GM18499 (cell line): ENCODE data around the gene DAZAP1.
"Not testable (repeated sequence)": the region's sequence is repeated elsewhere in the genome, so short reads cannot be mapped to it uniquely, and the experiment has no call there.

Experiments
- ATAC-seq: cut with Tn5 transposase; IDR thresholded peaks from one replicate; pipeline ENCODE4 v1.9.1; 2021; ENCODE audit warnings: moderate number of reproducible peaks; ENCODE audit not compliant: insufficient read depth, unreplicated experiment

The DAZAP1 gene

DNA sequence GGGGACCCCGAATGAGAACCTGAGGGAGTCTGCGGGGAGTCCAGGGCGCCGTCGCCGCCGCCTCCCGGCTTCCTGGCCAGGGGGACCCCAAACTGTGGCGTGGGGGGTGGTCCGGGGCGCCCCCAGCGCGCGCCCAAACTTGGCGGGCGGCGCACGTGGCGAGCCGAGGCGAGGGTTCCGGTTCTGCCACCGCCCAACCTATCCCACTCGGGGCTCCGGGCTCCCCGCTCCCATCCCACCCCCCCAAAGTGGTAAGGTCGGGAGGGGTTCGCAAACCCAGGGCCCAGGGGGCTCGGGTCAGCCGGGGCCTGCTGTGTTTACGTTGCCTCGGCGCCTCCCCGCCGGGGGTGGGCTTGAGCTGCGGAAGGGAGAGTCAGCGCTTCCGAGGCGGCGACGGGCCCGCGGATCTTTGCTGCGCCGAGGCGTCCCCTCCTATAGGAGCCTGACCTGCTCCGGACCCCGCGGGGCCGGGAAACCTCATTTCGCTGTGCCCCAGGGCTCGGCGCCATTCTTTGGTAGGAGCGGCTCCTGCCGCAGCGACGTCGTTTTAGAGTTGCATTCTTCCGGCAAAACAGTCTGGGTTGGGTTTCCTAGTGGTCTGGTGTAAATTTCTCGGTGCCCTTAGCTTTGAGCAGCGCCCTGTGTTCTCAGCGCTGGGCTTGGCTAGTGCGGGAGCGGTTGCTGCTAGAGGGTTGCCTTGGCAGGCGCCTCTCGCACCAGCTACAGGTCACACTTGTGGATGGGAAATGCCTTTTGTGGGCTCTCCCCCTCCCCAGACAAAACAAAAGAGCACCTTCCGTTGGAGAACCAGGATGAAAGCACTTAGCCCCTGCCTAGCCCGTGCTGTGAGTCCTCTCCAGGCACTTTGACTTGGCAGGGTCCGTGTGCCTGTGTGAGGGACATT, 1.2 kb downstream of the DAZAP1 start:
- no peak for ATAC-seq

DNA sequence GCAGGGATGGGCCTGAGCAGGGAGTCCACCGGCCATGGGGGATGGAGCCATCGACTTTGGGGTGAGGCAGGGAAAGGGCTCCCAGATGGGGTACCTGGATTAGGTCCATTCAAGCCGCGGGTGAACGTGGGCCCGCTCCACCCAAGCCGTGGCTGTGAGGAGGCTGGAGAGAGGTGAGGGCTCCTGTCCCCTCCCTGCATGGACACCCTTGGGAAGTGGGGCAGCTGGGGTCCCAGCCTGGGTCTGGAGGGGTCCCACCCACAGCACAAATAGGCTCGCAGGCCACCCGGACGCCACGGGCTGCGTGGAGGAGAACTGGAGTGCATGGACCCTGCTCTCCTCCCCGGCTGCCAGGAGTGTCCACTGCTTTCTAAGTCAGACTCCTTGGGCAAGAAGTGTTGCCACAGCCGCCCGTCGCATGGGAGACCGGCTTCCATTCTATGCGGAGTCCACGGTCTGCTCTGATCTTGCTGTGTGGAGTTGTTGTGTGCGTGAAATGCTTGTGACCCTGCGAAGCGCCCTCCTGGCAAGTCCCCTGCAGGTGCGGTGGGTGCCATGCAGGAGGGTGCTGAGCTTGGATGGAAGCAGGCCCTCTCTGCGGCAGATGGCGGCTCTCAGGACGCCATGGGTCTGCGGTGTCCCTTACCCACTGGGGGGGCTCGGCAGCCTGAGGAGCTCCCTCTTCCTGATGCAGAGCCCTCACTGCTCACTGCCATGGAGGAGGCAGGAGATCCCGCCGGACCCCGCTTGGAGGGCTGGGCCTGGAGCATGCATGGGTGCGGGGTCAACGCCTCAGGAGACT, 2.0 kb downstream of the DAZAP1 start:
- ATAC-seq: no peak

DNA sequence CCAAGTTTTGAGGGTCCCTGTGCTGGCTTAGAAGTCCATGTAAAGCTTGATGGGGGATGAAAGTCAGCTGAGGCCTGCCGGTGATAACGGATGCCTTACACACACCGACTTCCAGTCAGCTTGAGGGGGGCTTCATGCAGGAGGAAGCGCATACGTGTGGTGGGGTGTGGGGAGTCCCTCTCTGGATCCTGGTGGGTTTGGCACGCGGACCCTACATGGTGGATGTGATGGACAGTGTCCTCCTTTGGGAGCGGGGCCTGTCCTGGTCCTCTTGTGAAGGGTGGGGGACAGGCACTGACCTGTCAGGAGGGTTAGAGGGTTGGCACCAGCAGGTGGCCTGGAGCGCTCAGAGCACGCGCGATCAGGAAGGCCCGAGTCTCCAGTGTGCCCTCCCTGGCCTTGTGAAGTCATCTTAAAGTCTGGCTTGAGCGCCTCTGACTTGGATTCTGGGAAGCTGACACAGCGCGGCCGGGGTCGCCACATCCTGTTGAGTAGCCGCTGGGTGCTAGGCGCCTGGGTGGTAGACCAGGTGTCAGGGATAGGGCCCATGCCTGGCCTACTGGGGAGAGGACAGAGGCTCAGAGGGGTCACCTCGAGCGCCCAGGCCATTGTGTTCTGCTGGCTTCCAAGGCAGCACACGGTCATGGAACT, 2.9 kb downstream of the DAZAP1 start:
- no peak for ATAC-seq

DNA sequence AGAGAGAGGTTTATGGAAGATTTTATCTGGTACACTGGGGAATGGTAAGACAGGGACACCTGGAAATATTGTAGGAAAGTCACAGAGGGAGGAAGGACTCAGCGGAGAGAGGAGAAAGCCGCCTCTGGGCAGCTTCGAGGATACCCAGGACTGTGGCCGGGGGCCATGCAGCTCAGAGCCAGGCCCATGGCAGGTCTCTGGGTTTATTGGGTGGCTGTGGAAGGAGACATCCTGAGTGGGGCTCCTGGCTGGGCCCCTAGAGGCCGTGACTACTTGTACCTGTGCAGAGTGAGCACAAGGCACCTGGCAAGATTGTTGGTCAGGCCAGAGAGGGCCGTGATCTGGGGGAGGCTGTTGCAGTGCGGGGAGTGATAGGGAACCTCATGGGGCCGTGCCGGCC, 3.4 kb downstream of the DAZAP1 start:
- no peak for ATAC-seq

DNA sequence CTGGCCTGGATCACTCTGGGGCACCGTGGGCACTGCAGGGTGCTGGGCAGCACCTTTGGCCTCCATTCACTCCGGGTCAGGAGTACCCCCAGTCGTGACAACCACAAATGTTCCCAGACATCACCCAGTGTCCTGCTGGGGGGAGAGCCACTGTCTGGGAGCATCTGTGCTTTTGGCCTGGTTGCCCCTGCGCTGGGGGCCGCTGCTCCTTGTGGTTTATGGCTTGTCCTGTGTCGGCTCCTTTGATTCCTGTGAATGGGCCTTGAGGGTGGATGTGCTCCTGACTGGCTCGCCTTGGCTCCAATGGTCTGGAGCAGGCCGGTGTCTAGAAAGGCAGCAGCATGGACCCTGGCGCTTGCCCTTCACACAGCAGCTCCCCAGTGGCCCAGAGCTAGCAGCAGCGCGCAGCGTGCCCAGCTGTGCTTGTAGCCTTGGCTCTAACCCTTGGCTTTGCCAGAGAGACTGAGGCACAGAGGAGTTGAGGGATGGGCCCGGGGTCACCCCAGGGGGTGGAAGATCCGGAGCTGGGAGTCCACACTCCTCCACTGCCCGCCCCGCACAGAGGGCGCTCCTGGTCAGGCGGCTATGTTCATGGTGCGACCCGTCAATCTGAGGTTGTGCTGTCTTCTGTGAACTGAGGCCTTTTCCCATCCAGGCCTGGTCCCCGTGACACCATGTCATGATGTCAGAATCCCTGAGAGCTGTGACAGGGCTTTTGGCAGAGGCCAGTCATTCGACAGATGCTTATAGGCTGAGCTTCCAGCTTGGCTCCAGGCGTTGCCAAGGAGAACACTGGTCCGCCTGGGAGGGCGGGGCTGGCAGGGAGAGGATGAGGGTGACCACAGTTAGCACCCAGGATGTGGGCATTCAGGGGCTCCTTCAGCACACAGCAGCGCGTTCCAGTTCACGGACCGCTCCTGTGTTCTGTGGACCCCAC, 4.1 kb downstream of the DAZAP1 start:
- ATAC-seq: no peak

- ATAC-seq: no peak
These were observed 5.0 kb downstream of the DAZAP1 start for GRCh38 chr19:1412323-1412923.

- no peak for ATAC-seq
These were observed 5.8 kb downstream of the DAZAP1 start for GRCh38 chr19:1412995-1413800.

DNA sequence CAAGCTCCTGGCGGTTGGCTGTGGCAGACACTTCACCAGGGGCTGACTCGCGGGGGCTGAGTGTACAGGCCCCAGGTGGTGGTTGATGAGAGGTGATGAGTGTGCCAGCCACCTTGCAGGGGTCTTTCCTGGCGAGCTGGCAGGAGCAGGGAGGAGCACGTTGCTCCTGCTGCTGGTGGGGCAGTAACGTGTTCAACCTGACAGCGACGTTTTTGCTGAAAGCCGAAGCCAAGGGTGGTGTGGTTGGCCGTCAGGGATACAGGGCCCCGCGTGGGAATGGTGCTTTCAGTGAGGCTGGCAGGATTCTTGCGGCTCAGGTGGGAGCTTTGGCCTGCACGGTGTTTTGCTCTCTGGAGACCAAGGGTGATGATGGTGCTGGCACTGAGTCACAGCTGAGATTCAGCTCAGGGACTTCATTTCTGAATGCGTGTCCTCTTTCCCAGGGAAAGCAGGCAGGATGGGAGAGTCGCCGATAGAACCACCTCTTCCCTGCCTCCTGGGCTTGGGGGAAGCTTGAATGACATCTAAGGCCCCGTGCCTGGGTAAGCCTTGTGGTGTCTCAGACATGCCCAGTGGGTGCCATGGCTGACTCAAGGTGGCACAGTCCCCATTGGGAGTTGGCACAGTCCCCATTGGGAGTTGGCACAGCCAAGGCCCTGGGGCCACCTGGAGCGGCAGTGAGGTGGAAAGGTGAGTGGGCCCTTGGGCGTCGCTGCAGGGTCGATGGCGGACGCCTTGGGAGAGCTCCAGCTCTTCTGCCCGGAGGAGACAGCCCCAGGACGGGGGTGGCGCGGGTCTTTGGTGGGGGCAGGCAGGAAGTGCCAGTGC, 8.8 kb downstream of the DAZAP1 start:
- no peak for ATAC-seq

- ATAC-seq: no peak
These were observed 9.8 kb downstream of the DAZAP1 start for GRCh38 chr19:1417145-1417544.

GRCh38 chr19:1417681-1418495, 10.5 kb downstream of the DAZAP1 start:
- ATAC-seq: no peak

- ATAC-seq: no peak
These were observed 11.1 kb downstream of the DAZAP1 start for GRCh38 chr19:1418496-1418775.

DNA sequence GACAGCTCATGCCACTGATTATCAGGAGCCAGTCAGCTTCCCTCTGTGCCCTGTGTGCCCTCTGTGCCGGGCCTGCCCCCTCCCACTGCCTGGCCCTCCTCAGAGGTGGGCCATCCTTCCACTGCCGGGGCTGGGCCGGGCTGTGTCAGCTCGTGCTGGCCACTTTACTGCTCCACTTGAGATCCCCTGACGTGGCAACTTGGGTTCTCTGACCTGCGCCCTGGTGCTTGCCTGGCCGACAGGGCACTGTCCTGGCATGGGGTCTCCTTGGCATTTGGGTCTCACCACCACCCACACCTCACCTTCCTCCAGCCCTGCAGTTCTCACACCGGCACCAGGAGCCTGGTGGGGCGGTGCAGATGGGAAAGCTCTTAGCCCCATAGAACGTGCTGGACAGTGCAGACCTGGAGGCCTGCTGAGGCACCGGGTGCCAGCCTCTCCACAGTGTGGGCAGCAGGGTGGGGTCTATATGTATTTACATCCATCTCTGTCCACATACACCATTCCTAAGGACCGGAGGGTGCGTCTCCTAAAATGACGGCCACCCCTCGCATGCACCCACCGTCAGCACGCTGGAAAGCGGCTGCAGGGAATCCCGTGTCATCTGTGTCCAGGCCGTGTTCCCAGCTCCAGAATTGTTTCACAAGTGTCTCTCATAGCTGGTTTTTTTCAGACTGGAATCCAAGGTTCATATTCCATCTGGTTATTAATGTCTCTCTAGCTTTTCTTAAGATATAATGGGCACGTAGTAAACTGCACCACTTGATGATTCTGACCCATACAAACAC, 11.8 kb downstream of the DAZAP1 start:
- ATAC-seq: no peak

- ATAC-seq: not testable (repeated sequence)
These were observed 12.7 kb downstream of the DAZAP1 start for GRCh38 chr19:1420085-1420484.

GRCh38 chr19:1420590-1420989, 13.2 kb downstream of the DAZAP1 start:
- no peak for ATAC-seq

- no peak for ATAC-seq
These were observed 14.0 kb downstream of the DAZAP1 start for GRCh38 chr19:1421218-1421957.

DNA sequence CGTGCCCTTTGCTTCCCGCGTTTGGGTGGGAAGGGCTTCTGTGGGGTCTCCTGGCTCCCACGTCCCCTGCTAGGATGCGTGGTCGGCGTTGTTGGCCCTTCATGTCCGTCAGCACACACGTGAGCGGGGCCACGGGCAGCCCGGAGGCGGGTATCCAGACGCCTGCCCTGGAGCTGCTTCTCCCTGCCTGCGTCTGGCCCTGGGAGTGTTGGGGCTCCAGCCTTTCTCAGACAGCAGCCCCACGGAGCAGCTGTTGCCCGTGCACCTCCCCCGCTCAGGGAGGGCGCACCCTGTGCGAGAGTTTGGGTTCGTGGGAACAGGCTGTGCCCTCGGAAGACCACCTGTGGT, 14.5 kb downstream of the DAZAP1 start:
- no peak for ATAC-seq
